ENCODE measurements around the gene COX10. TPM values are rescaled to one million over a fixed set of nuclear protein-coding genes. Genes with fewer than 3 reads are reported as not detected.
A peak's percentile ranks its signal among the peaks of the same experiment; 100 is the strongest.

Gene COX10
- total and polyA plus RNA-seq, 2 experiments from 2014 or later: 21.7 to 26.6 TPM

DNA sequence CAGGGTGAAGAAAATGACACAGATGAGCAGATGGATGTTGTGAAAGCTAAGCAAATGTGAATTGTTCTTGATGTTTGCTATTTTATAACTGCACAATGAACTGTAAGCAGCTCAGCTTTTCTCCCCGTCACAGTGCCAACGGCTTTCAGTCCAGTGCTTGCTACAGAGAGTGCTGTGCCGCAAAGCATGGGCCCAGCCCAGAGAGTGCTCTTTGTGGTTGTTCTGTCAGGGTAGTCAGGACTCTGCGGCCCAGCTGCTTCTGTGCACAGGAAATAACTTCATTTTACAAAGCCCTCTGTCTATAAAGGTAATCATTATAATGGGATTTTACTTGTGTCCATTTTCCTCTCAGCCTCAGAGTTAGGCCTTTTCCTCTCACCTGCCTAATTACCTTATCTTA is 128.3 kb downstream of the COX10 start:
- DNase-seq (ENCODE audit: low read depth in 1 of 2, low spot score in 1 of 2): no peak
- Histone ChIP-seq H3K9me3 (ENCODE audit: low read depth) (no peaks in the 10 kb centered on the region), H3K36me3 (no peaks in the 10 kb centered on the region), H3K27ac (peak overlapping the region; percentile 49), H3K4me1 (ENCODE audit: low read depth) (peaks cover 41% of the 10 kb centered on the region), H3K27me3 (no peaks in the 10 kb centered on the region), H3K4me3 (no peak overlapping the region)
- TF ChIP-seq CTCF (IDR thresholded peaks at IDR 0.05; ENCODE audit: low read depth, low read length): no peak

DNA sequence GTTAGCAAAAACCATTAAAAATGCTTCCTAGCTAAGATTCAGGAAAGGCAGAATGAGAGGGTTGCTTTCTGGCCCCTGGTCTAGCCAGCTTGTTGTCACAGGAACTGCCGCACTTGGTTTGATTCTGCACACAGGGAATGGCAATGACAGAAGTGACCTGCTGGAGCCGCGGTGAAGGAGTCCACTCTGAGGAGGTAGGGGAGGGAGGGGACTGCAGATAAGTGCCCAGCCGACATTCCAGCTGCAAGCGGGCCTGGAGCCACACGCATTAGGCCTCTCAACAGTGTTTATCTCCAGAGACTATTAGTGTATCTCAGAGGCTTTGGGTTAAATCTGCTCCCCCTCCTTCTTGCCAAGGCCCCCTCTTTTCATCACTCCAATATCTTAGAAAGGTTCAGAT is 128.7 kb downstream of the COX10 start:
- H3K4me1 ChIP-seq (ENCODE audit: low read depth): peaks cover 41% of the 10 kb centered on the region
- H3K4me3 ChIP-seq: no peak overlapping the region
- no peaks in the 10 kb centered on the region for H3K36me3 ChIP-seq
- no peaks in the 10 kb centered on the region for H3K9me3 ChIP-seq (ENCODE audit: low read depth)
- no peaks in the 10 kb centered on the region for H3K27me3 ChIP-seq
- peak in 1 of 2 donors; percentile 93 for DNase-seq (ENCODE audit: low read depth in 1 of 2, low spot score in 1 of 2)
- no peak for TF ChIP-seq CTCF (IDR thresholded peaks at IDR 0.05; ENCODE audit: low read depth, low read length)
- peak overlapping the region; percentile 49 for H3K27ac ChIP-seq

DNA sequence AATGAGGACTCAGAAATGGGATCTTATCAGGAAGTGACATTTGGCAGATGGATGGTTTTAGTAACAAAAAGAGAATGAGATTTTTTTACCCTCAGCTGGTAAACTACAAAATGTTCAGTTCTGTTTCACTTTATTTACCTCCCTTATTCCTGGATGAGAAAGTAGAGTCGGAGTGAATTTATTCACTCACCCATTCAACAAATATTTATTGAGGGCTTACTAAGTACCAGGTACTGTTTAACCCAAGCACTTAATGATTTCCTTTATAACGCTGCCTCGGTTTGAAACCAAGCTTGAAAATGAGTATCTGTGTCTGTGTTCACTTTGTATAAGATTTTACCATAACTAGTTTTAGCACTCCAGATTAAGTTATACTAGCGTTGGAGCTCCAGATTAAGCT is 129.3 kb downstream of the COX10 start:
- DNase-seq (ENCODE audit: low read depth in 1 of 2, low spot score in 1 of 2): no peak
- Histone ChIP-seq H3K9me3 (ENCODE audit: low read depth) (no peaks in the 10 kb centered on the region), H3K36me3 (no peaks in the 10 kb centered on the region), H3K27me3 (no peaks in the 10 kb centered on the region), H3K4me1 (ENCODE audit: low read depth) (peaks cover 45% of the 10 kb centered on the region), H3K4me3 (no peak overlapping the region), H3K27ac (peak overlapping the region; percentile 49)
- TF ChIP-seq CTCF (IDR thresholded peaks at IDR 0.05; ENCODE audit: low read depth, low read length): no peak

- Histone ChIP-seq H3K4me3 (no peak overlapping the region), H3K36me3 (no peaks in the 10 kb centered on the region), H3K27ac (no peak overlapping the region), H3K4me1 (ENCODE audit: low read depth) (peaks cover 47% of the 10 kb centered on the region), H3K27me3 (no peaks in the 10 kb centered on the region), H3K9me3 (ENCODE audit: low read depth) (no peaks in the 10 kb centered on the region)
- TF ChIP-seq CTCF (IDR thresholded peaks at IDR 0.05; ENCODE audit: low read depth, low read length): no peak
- no peak for DNase-seq (ENCODE audit: low read depth in 1 of 2, low spot score in 1 of 2)
Observed at GRCh38 chr17:14199601-14200000, 130.3 kb downstream of the COX10 start.

DNA sequence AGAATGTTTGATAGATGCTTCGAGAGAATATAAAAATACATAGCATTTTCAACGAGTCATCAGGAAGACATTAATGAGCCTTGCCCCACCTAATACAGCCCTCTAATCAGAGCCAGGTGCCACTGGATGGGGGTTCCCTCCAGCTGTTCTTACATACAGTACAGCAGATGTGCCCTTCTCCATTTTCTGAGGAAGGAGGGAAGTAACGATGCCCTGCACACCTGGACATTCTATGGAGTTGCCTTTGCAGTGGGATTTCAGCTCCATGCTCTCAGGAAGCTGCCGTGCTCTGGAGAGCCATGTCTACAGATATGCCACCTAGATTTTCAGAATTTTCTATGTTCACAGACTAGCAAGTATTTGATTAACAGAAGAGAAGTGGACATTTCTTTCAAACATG is 131.1 kb downstream of the COX10 start:
- Histone ChIP-seq H3K9me3 (ENCODE audit: low read depth) (no peaks in the 10 kb centered on the region), H3K27ac (no peak overlapping the region), H3K4me3 (no peak overlapping the region), H3K4me1 (ENCODE audit: low read depth) (peaks cover 47% of the 10 kb centered on the region), H3K27me3 (no peaks in the 10 kb centered on the region), H3K36me3 (no peaks in the 10 kb centered on the region)
- no peak for TF ChIP-seq CTCF (IDR thresholded peaks at IDR 0.05; ENCODE audit: low read depth, low read length)
- DNase-seq (ENCODE audit: low read depth in 1 of 2, low spot score in 1 of 2): no peak

Data from cardiac muscle cell (in vitro differentiated cells and primary cell).